OCI-LY1 (cell line): ENCODE data around the gene LTB4R.

Source experiments
- EZH2 ChIP-seq: fragments of 200-600 bp; sonication (generic), shearing (Covaris generic); IDR thresholded peaks from 2 replicates; pipeline ENCODE4 v1.8.0; 2017; ENCODE audit warnings: borderline replicate concordance, mixed run types, mild to moderate bottlenecking, antibody characterized with exemption, low read length, moderate library complexity, mixed read lengths
- TF ChIP-seq, protein P1 (sequence below): fragments of 200-600 bp; sonication (generic), shearing (Covaris generic); IDR thresholded peaks from 2 replicates; pipeline ENCODE4 v1.5.1; 2017; ENCODE audit warnings: mild to moderate bottlenecking, antibody characterized with exemption, low read length, moderate library complexity, mixed read lengths

DNA sequence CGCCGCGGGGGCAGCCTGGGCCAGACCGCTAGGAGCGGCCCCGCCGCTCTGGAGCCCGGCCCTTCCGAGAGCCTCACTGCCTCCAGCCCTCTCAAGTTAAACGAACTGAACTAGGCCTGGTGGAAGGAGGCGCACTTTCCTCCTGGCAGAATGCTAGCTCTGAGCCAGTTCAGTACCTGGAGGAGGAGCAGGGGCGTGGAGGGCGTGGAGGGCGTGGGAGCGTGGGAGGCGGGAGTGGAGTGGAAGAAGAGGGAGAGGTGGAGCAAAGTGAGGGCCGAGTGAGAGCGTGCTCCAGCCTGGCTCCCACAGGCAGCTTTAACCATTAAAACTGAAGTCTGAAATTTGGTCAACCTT lies 5.3 kb downstream of the LTB4R start:
- TF ChIP-seq, protein P1, sequence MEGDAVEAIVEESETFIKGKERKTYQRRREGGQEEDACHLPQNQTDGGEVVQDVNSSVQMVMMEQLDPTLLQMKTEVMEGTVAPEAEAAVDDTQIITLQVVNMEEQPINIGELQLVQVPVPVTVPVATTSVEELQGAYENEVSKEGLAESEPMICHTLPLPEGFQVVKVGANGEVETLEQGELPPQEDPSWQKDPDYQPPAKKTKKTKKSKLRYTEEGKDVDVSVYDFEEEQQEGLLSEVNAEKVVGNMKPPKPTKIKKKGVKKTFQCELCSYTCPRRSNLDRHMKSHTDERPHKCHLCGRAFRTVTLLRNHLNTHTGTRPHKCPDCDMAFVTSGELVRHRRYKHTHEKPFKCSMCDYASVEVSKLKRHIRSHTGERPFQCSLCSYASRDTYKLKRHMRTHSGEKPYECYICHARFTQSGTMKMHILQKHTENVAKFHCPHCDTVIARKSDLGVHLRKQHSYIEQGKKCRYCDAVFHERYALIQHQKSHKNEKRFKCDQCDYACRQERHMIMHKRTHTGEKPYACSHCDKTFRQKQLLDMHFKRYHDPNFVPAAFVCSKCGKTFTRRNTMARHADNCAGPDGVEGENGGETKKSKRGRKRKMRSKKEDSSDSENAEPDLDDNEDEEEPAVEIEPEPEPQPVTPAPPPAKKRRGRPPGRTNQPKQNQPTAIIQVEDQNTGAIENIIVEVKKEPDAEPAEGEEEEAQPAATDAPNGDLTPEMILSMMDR: no peak
- no peak for TF ChIP-seq EZH2
